HG03045 (cell line): ENCODE results near the gene KRTAP10-3.
"Not testable (repeated sequence)": the region's sequence is repeated elsewhere in the genome, so short reads cannot be mapped to it uniquely, and the experiment has no call there.

Experiments used
- ATAC-seq: cut with Tn5 transposase; IDR thresholded peaks from one replicate; pipeline ENCODE4 v1.9.1; 2021; ENCODE audit warnings: mild to moderate bottlenecking, moderate library complexity; ENCODE audit not compliant: unreplicated experiment

KRTAP10-3 gene

GRCh38 chr21:44550285-44550684 lies 8.3 kb downstream of the KRTAP10-3 start:
- not testable (repeated sequence) for ATAC-seq

GRCh38 chr21:44549525-44550211 lies 8.9 kb downstream of the KRTAP10-3 start:
- no peak for ATAC-seq

- no peak for ATAC-seq
These were observed 9.7 kb downstream of the KRTAP10-3 start for GRCh38 chr21:44548922-44549321.

GRCh38 chr21:44548381-44548780 lies 10.2 kb downstream of the KRTAP10-3 start:
- no peak for ATAC-seq

- no peak for ATAC-seq
These were observed 10.8 kb downstream of the KRTAP10-3 start for GRCh38 chr21:44547656-44548331.

GRCh38 chr21:44544566-44544965 lies 14.0 kb downstream of the KRTAP10-3 start:
- ATAC-seq, result no peak

GRCh38 chr21:44542716-44543115 lies 15.9 kb downstream of the KRTAP10-3 start:
- ATAC-seq, result no peak

GRCh38 chr21:44540741-44541288 lies 17.8 kb downstream of the KRTAP10-3 start:
- ATAC-seq, result no peak

GRCh38 chr21:44539991-44540666 lies 18.5 kb downstream of the KRTAP10-3 start, which contains the start of gene KRTAP10-1:
Gene KRTAP10-1 (minus strand): TSS chr21:44540195. CDS start chr21:44540150, 45 bp downstream.
- ATAC-seq, result no peak

- no peak for ATAC-seq
These were observed 19.5 kb downstream of the KRTAP10-3 start for GRCh38 chr21:44539046-44539445.

- ATAC-seq, result no peak
These were observed 20.4 kb downstream of the KRTAP10-3 start for GRCh38 chr21:44537930-44538911.

- no peak for ATAC-seq
These were observed 22.6 kb downstream of the KRTAP10-3 start for GRCh38 chr21:44535963-44536362.

- ATAC-seq, result no peak
These were observed 23.9 kb downstream of the KRTAP10-3 start for GRCh38 chr21:44534688-44535087.

GRCh38 chr21:44533891-44534627 lies 24.5 kb downstream of the KRTAP10-3 start:
- no peak for ATAC-seq

GRCh38 chr21:44533121-44533890 lies 25.3 kb downstream of the KRTAP10-3 start:
- no peak for ATAC-seq

- no peak for ATAC-seq
These were observed 25.9 kb downstream of the KRTAP10-3 start for GRCh38 chr21:44532712-44533111.

- ATAC-seq, result no peak
These were observed 26.7 kb downstream of the KRTAP10-3 start for GRCh38 chr21:44531606-44532564.
